Measurements from ENCODE around the gene KCNQ1. TPM values are rescaled to one million over a fixed set of nuclear protein-coding genes. Genes with fewer than 3 reads are reported as not detected.

KCNQ1 gene
- total RNA-seq, 4 donors from 2014 or later: 2.6 to 12.7 (median 4.9) TPM

GRCh38 chr11:2550606-2550970, 105.8 kb downstream of the KCNQ1 start:
- H3K36me3 ChIP-seq: no peaks in the 10 kb centered on the region
- H3K27me3 ChIP-seq: peaks cover 13% of the 10 kb centered on the region
- H3K4me1 ChIP-seq: no peaks in the 10 kb centered on the region
- no peak for ATAC-seq
- no peaks in the 10 kb centered on the region for H3K9me3 ChIP-seq
- H3K27ac ChIP-seq: no peak overlapping the region
- 88% methylated on average over 5 of the region's 8 CpGs; no CpG with 5 or more reads in 1 of the 2 donors for WGBS, 2 donors (ENCODE audit: low coverage in 1 of 2)
- H3K4me3 ChIP-seq: no peak overlapping the region
- no peak for TF ChIP-seq POLR2A (IDR thresholded peaks at IDR 0.05)
- no peak for TF ChIP-seq EP300 (IDR thresholded peaks at IDR 0.05)
- no peak for TF ChIP-seq POLR2AphosphoS5 (IDR thresholded peaks at IDR 0.05)
- TF ChIP-seq CTCF (IDR thresholded peaks at IDR 0.05): no peak

GRCh38 chr11:2551131-2551530, 106.3 kb downstream of the KCNQ1 start:
- Histone ChIP-seq H3K36me3 (no peaks in the 10 kb centered on the region), H3K4me3 (no peak overlapping the region), H3K9me3 (no peaks in the 10 kb centered on the region), H3K27me3 (peaks cover 13% of the 10 kb centered on the region), H3K27ac (no peak overlapping the region), H3K4me1 (no peaks in the 10 kb centered on the region)
- TF ChIP-seq POLR2A (IDR thresholded peaks at IDR 0.05) (no peak), CTCF (IDR thresholded peaks at IDR 0.05) (no peak), EP300 (IDR thresholded peaks at IDR 0.05) (no peak), POLR2AphosphoS5 (IDR thresholded peaks at IDR 0.05) (no peak)
- WGBS, 2 donors (ENCODE audit: low coverage in 1 of 2): 79 to 91% methylated on average over 8 to 9 of the region's 12 CpGs
- no peak for ATAC-seq

- WGBS, 2 donors (ENCODE audit: low coverage in 1 of 2): 81 to 93% methylated on average over 4 to 5 of the region's 5 CpGs
- ATAC-seq: no peak
These were observed 107.4 kb downstream of the KCNQ1 start for GRCh38 chr11:2552210-2552609.

GRCh38 chr11:2553198-2553597, 108.4 kb downstream of the KCNQ1 start:
- Histone ChIP-seq H3K4me1 (no peaks in the 10 kb centered on the region), H3K4me3 (no peak overlapping the region), H3K36me3 (no peaks in the 10 kb centered on the region), H3K9me3 (no peaks in the 10 kb centered on the region), H3K27ac (no peak overlapping the region), H3K27me3 (peaks cover 13% of the 10 kb centered on the region)
- TF ChIP-seq EP300 (IDR thresholded peaks at IDR 0.05) (no peak), CTCF (IDR thresholded peaks at IDR 0.05) (no peak), POLR2A (IDR thresholded peaks at IDR 0.05) (no peak), POLR2AphosphoS5 (IDR thresholded peaks at IDR 0.05) (no peak)
- ATAC-seq: no peak
- WGBS, 2 donors (ENCODE audit: low coverage in 1 of 2): 95 to 100% methylated on average over 2 of the region's 2 CpGs

More at GRCh38 chr11:2552210-2552609, 107.4 kb downstream of the KCNQ1 start:
- Histone ChIP-seq H3K36me3 (no peaks in the 10 kb centered on the region), H3K9me3 (no peaks in the 10 kb centered on the region), H3K27ac (no peak overlapping the region), H3K4me3 (no peak overlapping the region), H3K27me3 (peaks cover 13% of the 10 kb centered on the region), H3K4me1 (no peaks in the 10 kb centered on the region)
- TF ChIP-seq POLR2AphosphoS5 (IDR thresholded peaks at IDR 0.05): no peak
- no peak for TF ChIP-seq EP300 (IDR thresholded peaks at IDR 0.05)

- WGBS, 2 donors (ENCODE audit: low coverage in 1 of 2): 94 to 96% methylated on average over 5 to 7 of the region's 9 CpGs
- Histone ChIP-seq H3K9me3 (no peaks in the 10 kb centered on the region), H3K27ac (no peak overlapping the region), H3K4me3 (no peak overlapping the region), H3K4me1 (no peaks in the 10 kb centered on the region), H3K27me3 (peaks cover 13% of the 10 kb centered on the region), H3K36me3 (no peaks in the 10 kb centered on the region)
- no peak for TF ChIP-seq POLR2A (IDR thresholded peaks at IDR 0.05)
- TF ChIP-seq EP300 (IDR thresholded peaks at IDR 0.05): no peak
- no peak for TF ChIP-seq CTCF (IDR thresholded peaks at IDR 0.05)
- TF ChIP-seq POLR2AphosphoS5 (IDR thresholded peaks at IDR 0.05): no peak
- no peak for ATAC-seq
These were observed 109.1 kb downstream of the KCNQ1 start for GRCh38 chr11:2553886-2554285.

All from gastroesophageal sphincter (tissue), 4 donors.